CD4-positive, alpha-beta T cell (primary cell): ENCODE measurements around the gene ZNF580. TPM values are rescaled to one million over a fixed set of nuclear protein-coding genes. Genes with fewer than 3 reads are reported as not detected.

ENCODE experiments used
- ATAC-seq: fragments of 200-7000 bp; cut with Tn5 transposase; one replicate; pipeline ENCODE4 v1.10.0; 2022; ENCODE audit warnings: mild to moderate bottlenecking; ENCODE audit not compliant: poor library complexity
- CTCF ChIA-PET: fragments of 350-600 bp; sonication (Branson Sonifier 250); formaldehyde crosslinking; loops from one replicate; lab custom pipeline; 2021; ENCODE audit warnings: antibody characterized with exemption, inconsistent platforms; lab: Charles Lee
- POLR2A ChIA-PET: fragments of 350-600 bp; sonication (Branson Sonifier 250); formaldehyde crosslinking; loops from one replicate; lab custom pipeline; 2021; ENCODE audit warnings: antibody characterized with exemption, inconsistent platforms; lab: Charles Lee
- DNase-seq, 14 experiments: peaks; one replicate each; pipeline ENCODE4 v3.0.0-alpha.2; 2013 to 2020; ENCODE audit warnings: mixed read lengths in 2 of 14
- H3K27ac ChIP-seq, 2 donors: one replicate each; pipeline versions ENCODE4 v1.5.1 to v1.7.0; 2013; ENCODE audit warnings: low read length in 2 of 2, low read depth in 1 of 2, mild to moderate bottlenecking in 1 of 2
- H3K27me3 ChIP-seq, 2 experiments: 1 replicate in 1 of 2; 2 replicates in 1 of 2; pipeline versions ENCODE4 v1.6.1 to v1.7.0; 2013; ENCODE audit warnings: low read length in 2 of 2, control low read depth in 1 of 2, mild to moderate bottlenecking in 1 of 2, moderate library complexity in 1 of 2; ENCODE audit not compliant: insufficient read depth in 2 of 2, control insufficient read depth in 1 of 2
- H3K36me3 ChIP-seq: one replicate; pipeline ENCODE4 v1.6.1; 2013; ENCODE audit warnings: low read length, control low read depth; ENCODE audit not compliant: insufficient read depth
- H3K4me1 ChIP-seq: one replicate; pipeline ENCODE4 v1.6.1; 2013; ENCODE audit warnings: low read length, control low read depth; ENCODE audit not compliant: insufficient read depth
- H3K4me3 ChIP-seq: one replicate; pipeline ENCODE4 v1.5.1; 2013; ENCODE audit warnings: mild to moderate bottlenecking, low read length, moderate library complexity
- H3K9me3 ChIP-seq, 2 experiments: 1 replicate in 1 of 2; 2 replicates in 1 of 2; pipeline versions ENCODE4 v1.6.1 to v1.7.0; 2013; ENCODE audit warnings: low read length in 2 of 2, mild to moderate bottlenecking in 2 of 2, control low read depth in 1 of 2, moderate library complexity in 1 of 2; ENCODE audit not compliant: control insufficient read depth in 1 of 2, insufficient read depth in 1 of 2
- H3K27ac Mint-ChIP-seq: one replicate; pipeline ENCODE4 v1.8.0; 2020; ENCODE audit warnings: mixed read lengths
- H3K27me3 Mint-ChIP-seq: one replicate; pipeline ENCODE4 v1.8.0; 2021; ENCODE audit warnings: mixed read lengths
- H3K36me3 Mint-ChIP-seq: one replicate; pipeline ENCODE4 v1.8.0; 2021; ENCODE audit warnings: low read depth, mixed read lengths
- H3K4me1 Mint-ChIP-seq: one replicate; pipeline ENCODE4 v1.8.0; 2021; ENCODE audit warnings: low read depth, mixed read lengths
- H3K4me3 Mint-ChIP-seq: one replicate; pipeline ENCODE4 v1.8.0; 2020; ENCODE audit warnings: mild to moderate bottlenecking, mixed read lengths
- H3K9me3 Mint-ChIP-seq: one replicate; pipeline ENCODE4 v1.8.0; 2020; ENCODE audit warnings: mixed read lengths
- CTCF ChIP-seq: fragments of 200-600 bp; IDR thresholded peaks from one replicate; pipeline ENCODE4 v1.8.0; 2022; ENCODE audit warnings: antibody characterized with exemption, mild to moderate bottlenecking
- intact Hi-C, 2 experiments: fragments of 100-400 bp; cut with DNase I in 1 of 2; cut with micrococcal nuclease in 1 of 2; formaldehyde crosslinking; loops; one replicate each; pipeline versions ENCODE4 v1.15.1 to v1.9.0; 2023 to 2025; cut with DNase I, micrococcal nuclease
- total RNA-seq, 174 experiments: library from RNA in 2 of 174; stranded (reverse) in 2 of 174; gene quantifications; one replicate each; pipeline ENCODE4 v1.2.3 and lab custom pipeline; 2021 to 2026

The ZNF580 gene
- total RNA-seq, 2 experiments from 2014 or later, result 45.2 to 46.6 TPM

GRCh38 chr19:55606471-55606787 is 34.4 kb upstream of the ZNF580 start:
- POLR2A ChIA-PET, result interaction anchor here (0.7 to 2.7 kb wide), 13 partner anchors 11 to 145 kb away, joined by 3 to 50 read pairs (median 5); partner anchors contain the start of genes U2AF2, ZNF579, ZNF581 and ZNF784
- Mint-ChIP-seq H3K27me3 (no peaks in the 10 kb centered on the region), H3K36me3 (peaks cover 59% of the 10 kb centered on the region), H3K4me1 (peaks cover 58% of the 10 kb centered on the region), H3K27ac (peak overlapping the region; percentile 84), H3K4me3 (peak overlapping the region; percentile 96), H3K9me3 (no peaks in the 10 kb centered on the region)
- H3K9me3 ChIP-seq, result no peaks in the 10 kb centered on the region
- TF ChIP-seq CTCF, result no peak
- ATAC-seq, result no peak
- H3K27me3 ChIP-seq, result no peaks in the 10 kb centered on the region
- peak overlapping the region; percentile 86 for H3K4me3 ChIP-seq
- peaks cover 40% of the 10 kb centered on the region for H3K4me1 ChIP-seq
- CTCF ChIA-PET, result interaction anchor here (0.6 to 4.2 kb wide), 18 partner anchors 9 to 465 kb away, joined by 3 to 60 read pairs (median 4); partner anchors contain the start of genes CCDC106, ISOC2, ZNF579 and ZNF628
- intact Hi-C loops, result loop anchor here (1.0 to 10.0 kb wide), 6 partner anchors 20 to 488 kb away; partner anchors contain the start of genes PPP6R1 (in 1 of the 2) and UBE2S (in 1 of the 2)
- peaks cover 16% of the 10 kb centered on the region for H3K36me3 ChIP-seq
- no peak for DNase-seq
- H3K27ac ChIP-seq, result peak overlapping the region; percentile 84 to 92

- no peaks in the 10 kb centered on the region for H3K27me3 Mint-ChIP-seq
- DNase-seq, result no peak
- ChIA-PET POLR2A (interaction anchor here (0.7 to 2.7 kb wide), 12 partner anchors 11 to 145 kb away, joined by 3 to 50 read pairs (median 5); partner anchors contain the start of genes U2AF2, ZNF579, ZNF581 and ZNF784), CTCF (interaction anchor here (0.6 to 4.2 kb wide), 18 partner anchors 9 to 466 kb away, joined by 3 to 60 read pairs (median 4); partner anchors contain the start of genes CCDC106, ISOC2, ZNF579 and ZNF628)
- peak overlapping the region; percentile 84 for H3K27ac Mint-ChIP-seq
- Histone ChIP-seq H3K9me3 (no peaks in the 10 kb centered on the region), H3K4me1 (peaks cover 42% of the 10 kb centered on the region), H3K27ac (peak overlapping the region; percentile 84 to 92), H3K36me3 (peaks cover 16% of the 10 kb centered on the region), H3K4me3 (no peak overlapping the region), H3K27me3 (no peaks in the 10 kb centered on the region)
- intact Hi-C loops, result loop anchor here (1.0 to 10.0 kb wide), 6 partner anchors 20 to 488 kb away; partner anchors contain the start of genes PPP6R1 (in 1 of the 2) and UBE2S (in 1 of the 2)
- no peak for ATAC-seq
- no peak for TF ChIP-seq CTCF
- H3K4me3 Mint-ChIP-seq, result peak overlapping the region; percentile 52
- peaks cover 55% of the 10 kb centered on the region for H3K4me1 Mint-ChIP-seq
- H3K9me3 Mint-ChIP-seq, result no peaks in the 10 kb centered on the region
- peaks cover 62% of the 10 kb centered on the region for H3K36me3 Mint-ChIP-seq
Observed at GRCh38 chr19:55606817-55607216, 34.0 kb upstream of the ZNF580 start.

GRCh38 chr19:55609326-55609725 is 31.5 kb upstream of the ZNF580 start:
- H3K27me3 Mint-ChIP-seq, result no peaks in the 10 kb centered on the region
- peaks cover 73% of the 10 kb centered on the region for H3K36me3 Mint-ChIP-seq
- no peaks in the 10 kb centered on the region for H3K9me3 Mint-ChIP-seq
- peak overlapping the region; percentile 12 for H3K4me3 Mint-ChIP-seq
- intact Hi-C loops, result loop anchor here in 1 of 2 experiments (5.0 to 10.0 kb wide), 3 partner anchors 142 to 355 kb away; partner anchors contain the start of genes PPP6R1 and UBE2S
- Histone ChIP-seq H3K4me3 (no peak overlapping the region), H3K4me1 (peaks cover 41% of the 10 kb centered on the region), H3K27ac (no peak overlapping the region), H3K36me3 (peaks cover 20% of the 10 kb centered on the region), H3K9me3 (no peaks in the 10 kb centered on the region), H3K27me3 (no peaks in the 10 kb centered on the region)
- no peak overlapping the region for H3K27ac Mint-ChIP-seq
- POLR2A ChIA-PET, result no interaction called here
- CTCF ChIA-PET, result no interaction called here
- H3K4me1 Mint-ChIP-seq, result peaks cover 65% of the 10 kb centered on the region
- ATAC-seq, result no peak
- DNase-seq, result no peak
- TF ChIP-seq CTCF, result no peak
